BE2C (cell line): ENCODE results near the gene C9orf50.

Source experiments
- DNase-seq: peaks from one replicate; pipeline ENCODE4 v3.0.0-alpha.2; 2020
- H3K27me3 ChIP-seq: fragments of 250-450 bp; sonication (Bioruptor Pico); 2 replicates; pipeline ENCODE4 v1.5.1; 2020; ENCODE audit warnings: mild to moderate bottlenecking
- H3K36me3 ChIP-seq: fragments of 250-450 bp; sonication (Bioruptor Pico); 2 replicates; pipeline ENCODE4 v1.5.1; 2020; ENCODE audit warnings: mild to moderate bottlenecking
- H3K4me1 ChIP-seq: fragments of 250-450 bp; sonication (Bioruptor Pico); 2 replicates; pipeline ENCODE4 v1.5.1; 2020
- H3K4me3 ChIP-seq: 2 replicates; pipeline ENCODE4 v1.5.1; 2011; ENCODE audit warnings: low read depth, low read length
- H3K9me3 ChIP-seq: fragments of 250-450 bp; sonication (Bioruptor Pico); 2 replicates; pipeline ENCODE4 v1.5.1; 2020
- TF ChIP-seq, protein P1 (sequence below): IDR thresholded peaks from 2 replicates; pipeline ENCODE4 v1.5.1; 2012; ENCODE audit warnings: mild to moderate bottlenecking, low read depth, low read length

C9orf50 gene

DNA sequence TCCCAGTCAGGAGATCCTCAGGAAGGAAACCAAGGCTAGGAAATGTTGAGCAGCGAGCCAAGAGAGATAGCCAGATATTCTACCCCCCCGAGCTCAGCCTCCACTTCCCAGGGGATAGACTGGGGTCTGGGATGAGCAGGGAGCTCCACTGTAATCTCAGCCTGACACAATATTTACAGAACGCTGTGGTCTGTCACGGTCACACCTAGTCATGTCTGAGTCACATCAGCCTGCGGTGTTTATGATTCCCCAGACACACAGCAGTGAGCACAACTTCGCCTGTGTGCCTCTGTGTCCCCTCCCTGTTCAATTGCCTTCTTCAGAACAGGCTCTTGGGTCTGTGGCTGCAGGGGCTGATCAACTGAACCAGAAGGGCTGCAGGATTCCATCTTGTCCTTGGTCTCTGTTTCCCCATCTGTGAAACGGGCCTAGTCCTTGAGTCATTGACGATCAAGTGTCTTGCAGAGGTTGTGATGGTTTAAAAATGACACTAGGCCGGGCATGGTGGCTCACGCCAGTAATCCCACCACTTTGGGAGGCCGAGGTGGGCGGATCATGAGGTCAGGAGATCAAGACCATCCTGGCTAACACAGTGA, 36.0 kb upstream of the C9orf50 start:
- no peak for DNase-seq

DNA sequence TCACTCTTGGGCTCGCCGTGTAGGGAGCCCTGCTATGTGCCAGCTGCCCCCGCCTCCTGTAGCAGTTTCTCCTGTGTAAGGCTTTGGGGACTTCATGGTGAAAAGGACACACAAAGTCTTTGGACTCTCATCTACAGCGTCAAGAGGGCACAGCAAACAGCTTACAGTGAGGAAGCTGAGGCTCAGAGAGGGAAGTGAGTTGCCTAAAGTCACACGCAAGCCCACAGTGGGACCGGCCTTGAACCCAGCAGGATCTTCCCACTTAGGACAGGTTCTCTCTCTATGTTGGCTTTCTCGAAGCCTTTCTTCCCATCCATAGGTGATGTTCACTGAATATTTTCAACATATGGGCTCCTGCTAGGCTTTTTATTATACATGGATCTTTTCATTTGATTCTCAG, 34.8 kb upstream of the C9orf50 start:
- DNase-seq = no peak

More for the DNA sequence above, 36.0 kb upstream of the C9orf50 start:
- Histone ChIP-seq H3K4me3 (no peak overlapping the region), H3K27me3 (no peaks in the 10 kb centered on the region), H3K4me1 (no peaks in the 10 kb centered on the region), H3K36me3 (no peaks in the 10 kb centered on the region), H3K9me3 (no peaks in the 10 kb centered on the region)
- TF ChIP-seq, protein P1, sequence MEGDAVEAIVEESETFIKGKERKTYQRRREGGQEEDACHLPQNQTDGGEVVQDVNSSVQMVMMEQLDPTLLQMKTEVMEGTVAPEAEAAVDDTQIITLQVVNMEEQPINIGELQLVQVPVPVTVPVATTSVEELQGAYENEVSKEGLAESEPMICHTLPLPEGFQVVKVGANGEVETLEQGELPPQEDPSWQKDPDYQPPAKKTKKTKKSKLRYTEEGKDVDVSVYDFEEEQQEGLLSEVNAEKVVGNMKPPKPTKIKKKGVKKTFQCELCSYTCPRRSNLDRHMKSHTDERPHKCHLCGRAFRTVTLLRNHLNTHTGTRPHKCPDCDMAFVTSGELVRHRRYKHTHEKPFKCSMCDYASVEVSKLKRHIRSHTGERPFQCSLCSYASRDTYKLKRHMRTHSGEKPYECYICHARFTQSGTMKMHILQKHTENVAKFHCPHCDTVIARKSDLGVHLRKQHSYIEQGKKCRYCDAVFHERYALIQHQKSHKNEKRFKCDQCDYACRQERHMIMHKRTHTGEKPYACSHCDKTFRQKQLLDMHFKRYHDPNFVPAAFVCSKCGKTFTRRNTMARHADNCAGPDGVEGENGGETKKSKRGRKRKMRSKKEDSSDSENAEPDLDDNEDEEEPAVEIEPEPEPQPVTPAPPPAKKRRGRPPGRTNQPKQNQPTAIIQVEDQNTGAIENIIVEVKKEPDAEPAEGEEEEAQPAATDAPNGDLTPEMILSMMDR = no peak

DNA sequence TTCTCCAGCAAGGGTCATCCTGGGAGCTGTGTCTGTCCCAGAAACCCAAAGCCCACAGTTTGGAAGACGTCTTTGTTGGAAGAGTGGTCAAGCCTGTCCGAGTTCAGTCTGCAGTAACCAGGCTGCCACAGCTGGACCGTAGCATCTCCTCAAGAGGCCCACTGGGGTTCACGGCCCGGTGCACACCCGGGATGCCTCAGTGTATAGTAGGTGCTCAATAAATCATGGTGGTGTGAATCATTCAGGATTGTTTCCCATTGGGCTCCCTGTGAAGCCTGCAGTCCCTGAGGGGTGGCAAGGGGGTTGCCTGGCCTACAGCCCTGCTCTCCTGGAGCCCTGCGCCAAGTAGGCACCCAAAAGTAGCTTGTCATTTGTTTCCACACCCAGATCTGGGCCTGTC, 34.3 kb upstream of the C9orf50 start:
- Histone ChIP-seq H3K27me3 (no peaks in the 10 kb centered on the region), H3K4me3 (no peak overlapping the region), H3K36me3 (no peaks in the 10 kb centered on the region), H3K4me1 (no peaks in the 10 kb centered on the region), H3K9me3 (no peaks in the 10 kb centered on the region)
- DNase-seq = no peak
- TF ChIP-seq, protein P1 = no peak

More for the DNA sequence above, 34.8 kb upstream of the C9orf50 start:
- TF ChIP-seq, protein P1 = no peak
- no peak overlapping the region for H3K4me3 ChIP-seq
- H3K27me3 ChIP-seq = no peaks in the 10 kb centered on the region
- no peaks in the 10 kb centered on the region for H3K9me3 ChIP-seq
- no peaks in the 10 kb centered on the region for H3K4me1 ChIP-seq
- H3K36me3 ChIP-seq = no peaks in the 10 kb centered on the region

DNA sequence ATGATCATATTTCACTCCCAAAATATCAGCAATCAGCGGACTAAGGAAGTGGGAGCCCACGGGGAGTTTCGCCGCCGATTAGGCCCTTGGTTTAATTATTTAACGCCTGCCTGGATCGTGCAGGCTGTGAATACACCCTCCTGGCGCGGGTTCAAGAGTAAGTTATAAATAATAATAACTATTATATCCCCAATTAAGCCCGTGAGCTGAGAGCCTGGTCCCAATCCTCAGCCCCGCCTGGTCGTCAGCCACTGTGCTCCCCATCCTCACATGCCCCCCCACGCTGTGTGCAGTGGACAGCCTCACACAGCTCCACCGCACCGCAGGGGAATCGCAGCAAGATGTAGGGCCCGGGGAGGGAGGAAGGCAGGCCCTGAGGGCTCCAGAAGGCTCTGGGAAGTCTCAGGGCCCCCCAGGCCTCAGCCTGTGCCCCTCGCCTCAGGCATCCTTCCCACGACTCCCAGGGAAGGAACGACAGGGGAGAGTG, 33.7 kb upstream of the C9orf50 start:
- no peak overlapping the region for H3K4me3 ChIP-seq

DNA sequence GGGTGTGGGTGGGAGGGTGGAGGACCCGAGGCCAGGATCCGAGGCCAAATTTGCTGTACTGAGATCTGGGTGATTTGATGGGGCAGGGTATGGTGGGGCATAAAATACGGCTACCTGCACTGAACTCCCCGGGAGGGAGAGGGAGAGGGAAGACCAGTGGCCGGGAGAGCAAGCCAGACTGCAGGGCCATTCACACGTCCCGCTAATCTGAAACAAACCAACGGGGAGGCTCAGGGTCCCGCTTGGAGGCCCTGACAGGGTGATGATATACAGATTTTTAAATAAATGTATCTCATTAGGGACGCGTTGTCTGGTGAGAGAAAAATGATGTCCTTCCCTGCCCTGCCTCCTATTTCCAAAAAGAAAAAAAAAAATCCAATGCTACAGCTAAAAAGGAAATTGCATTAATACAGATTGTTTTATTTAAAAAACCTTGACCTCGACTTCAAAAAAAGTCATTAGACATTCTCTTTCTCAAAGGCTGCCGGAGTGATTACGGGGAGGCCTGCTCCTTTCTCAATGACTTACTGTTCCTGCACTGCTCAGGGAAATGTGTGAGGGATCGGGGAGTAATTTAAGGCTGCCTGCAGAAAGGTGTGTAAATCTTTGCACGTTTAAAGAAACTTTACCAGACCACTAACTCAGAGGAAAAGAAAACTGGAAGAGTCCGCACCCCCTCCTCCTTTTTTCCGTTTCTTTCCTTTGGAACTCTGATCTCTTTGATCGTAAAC, 33.1 kb upstream of the C9orf50 start:
- Histone ChIP-seq H3K4me3 (no peak overlapping the region), H3K4me1 (peaks cover 6% of the 10 kb centered on the region; the same call in 1 of the 2 replicates), H3K27me3 (no peaks in the 10 kb centered on the region), H3K36me3 (no peaks in the 10 kb centered on the region), H3K9me3 (no peaks in the 10 kb centered on the region)
- TF ChIP-seq, protein P1 = no peak
- no peak for DNase-seq

More for the DNA sequence above, 33.7 kb upstream of the C9orf50 start:
- TF ChIP-seq, protein P1 = no peak
- peaks cover 3% of the 10 kb centered on the region; the same call in 1 of the 2 replicates for H3K4me1 ChIP-seq
- H3K27me3 ChIP-seq = no peaks in the 10 kb centered on the region
- H3K36me3 ChIP-seq = no peaks in the 10 kb centered on the region
- no peak for DNase-seq
- no peaks in the 10 kb centered on the region for H3K9me3 ChIP-seq
